GM19023 (cell line): Measurements from ENCODE around the gene CDC20.
"Not testable (repeated sequence)": the region's sequence is repeated elsewhere in the genome, so short reads cannot be mapped to it uniquely, and the experiment has no call there.

Source experiments
- ATAC-seq: cut with Tn5 transposase; IDR thresholded peaks from one replicate; pipeline ENCODE4 v1.9.1; 2021; ENCODE audit warnings: mild to moderate bottlenecking, moderate library complexity; ENCODE audit not compliant: unreplicated experiment

Gene CDC20

GRCh38 chr1:43379476-43379875 is 20.7 kb downstream of the CDC20 start:
- ATAC-seq: no peak

GRCh38 chr1:43381612-43382011 is 22.8 kb downstream of the CDC20 start:
- ATAC-seq: no peak

GRCh38 chr1:43382027-43382779 is 23.4 kb downstream of the CDC20 start:
- ATAC-seq: no peak

GRCh38 chr1:43383449-43383848 is 24.7 kb downstream of the CDC20 start:
- ATAC-seq: no peak

- no peak for ATAC-seq
Measured at GRCh38 chr1:43386676-43387075, 27.9 kb downstream of the CDC20 start.

GRCh38 chr1:43387976-43388599 is 29.3 kb downstream of the CDC20 start:
- no peak for ATAC-seq

GRCh38 chr1:43388613-43389012 is 29.8 kb downstream of the CDC20 start:
- ATAC-seq: no peak

GRCh38 chr1:43389326-43390313 is 30.8 kb downstream of the CDC20 start, which contains the start of the genes MED8 and SZT2:
MED8 (minus strand) TSS chr1:43389800; CDS start chr1:43389764, 36 bp downstream.
SZT2 (plus strand) TSS chr1:43389899; CDS start chr1:43389969, 70 bp downstream.
- peak; percentile 91 for ATAC-seq

- no peak for ATAC-seq
Measured at GRCh38 chr1:43392702-43393101, 33.9 kb downstream of the CDC20 start.

GRCh38 chr1:43395523-43395922 is 36.7 kb downstream of the CDC20 start:
- no peak for ATAC-seq

- no peak for ATAC-seq
Measured at GRCh38 chr1:43396059-43396458, 37.3 kb downstream of the CDC20 start.

- no peak for ATAC-seq
Measured at GRCh38 chr1:43398227-43398626, 39.4 kb downstream of the CDC20 start.

GRCh38 chr1:43400441-43400840 is 41.7 kb downstream of the CDC20 start:
- ATAC-seq: not testable (repeated sequence)

GRCh38 chr1:43402089-43402865 is 43.5 kb downstream of the CDC20 start:
- no peak for ATAC-seq

- no peak for ATAC-seq
Measured at GRCh38 chr1:43404353-43404752, 45.6 kb downstream of the CDC20 start.

- ATAC-seq: no peak
Measured at GRCh38 chr1:43405219-43405875, 46.6 kb downstream of the CDC20 start.

- no peak for ATAC-seq
Measured at GRCh38 chr1:43405876-43406234, 47.1 kb downstream of the CDC20 start.

- no peak for ATAC-seq
Measured at GRCh38 chr1:43410571-43410970, 51.8 kb downstream of the CDC20 start.
